Heart left ventricle (tissue), 16 donors: ENCODE measurements around the gene SMARCD2. TPM values are rescaled to one million over a fixed set of nuclear protein-coding genes. Genes with fewer than 3 reads are reported as not detected.

Experiments
- ATAC-seq, 4 donors: fragments of 200-7000 bp; cut with Tn5 transposase; one replicate each; pipeline ENCODE4 v1.9.1; 2020 to 2022; ENCODE audit warnings: moderate library complexity in 4 of 4, mild to moderate bottlenecking in 3 of 4, moderate number of reproducible peaks in 1 of 4
- DNase-seq, 5 donors: peaks; one replicate each; pipeline ENCODE4 v3.0.0-alpha.2; 2020
- H3K27ac ChIP-seq, 12 donors: fragments of 200-600 bp; sonication (generic) in 4 of 12; one replicate each; pipeline versions ENCODE4 v1.5.0 to v1.8.0; 2016 to 2022; ENCODE audit warnings: mild to moderate bottlenecking in 2 of 12
- H3K27me3 ChIP-seq, 9 donors: fragments of 200-600 bp; sonication (generic) in 2 of 9; one replicate each; pipeline versions ENCODE4 v1.5.1 to v1.8.0; 2016 to 2022; ENCODE audit warnings: mild to moderate bottlenecking in 3 of 9
- H3K36me3 ChIP-seq, 9 donors: fragments of 200-600 bp; sonication (generic) in 2 of 9; one replicate each; pipeline versions ENCODE4 v1.5.0 to v1.8.0; 2018 to 2022; ENCODE audit warnings: mild to moderate bottlenecking in 2 of 9
- H3K4me1 ChIP-seq, 12 donors: fragments of 200-600 bp; sonication (generic) in 4 of 12; one replicate each; pipeline versions ENCODE4 v1.5.0 to v1.8.0; 2016 to 2022; ENCODE audit warnings: mild to moderate bottlenecking in 3 of 12
- H3K4me3 ChIP-seq, 12 donors: fragments of 200-600 bp; sonication (generic) in 4 of 12; one replicate each; pipeline versions ENCODE4 v1.5.0 to v1.8.0; 2017 to 2022; ENCODE audit warnings: mild to moderate bottlenecking in 9 of 12, moderate library complexity in 4 of 12
- H3K9me3 ChIP-seq, 12 donors: fragments of 200-600 bp; sonication (generic) in 4 of 12; one replicate each; pipeline versions ENCODE4 v1.5.0 to v1.8.0; 2016 to 2022; ENCODE audit warnings: mild to moderate bottlenecking in 1 of 12
- POLR2A ChIP-seq, 2 donors: fragments of 450-650 bp; IDR thresholded peaks; one replicate each; pipeline ENCODE4 v1.6.1; 2017; ENCODE audit warnings: antibody characterized with exemption in 2 of 2, mild to moderate bottlenecking in 2 of 2, moderate library complexity in 2 of 2
- WGBS, 4 donors: extraction: QIAGEN DNeasy Blood & Tissue Kit in 2 of 4; methylation state at CpG; one replicate each; pipeline versions ENCODE4 v1.1.5 to v1.1.7; 2013 to 2018; 5-methylcytosine and 5-hydroxymethylcytosine counted together
- intact Hi-C, 10 donors: fragments of 100-400 bp; cut with DNase I; formaldehyde crosslinking; loops; one replicate each; pipeline versions ENCODE4 v1.11.1 to v1.14.2; 2022
- polyA plus RNA-seq, 2 donors: library from polyadenylated mRNA; stranded (reverse); fragments of 200-250 nt; gene quantifications; one replicate each; pipeline ENCODE4 v1.2.3, GENCODE V29; 2013
- total RNA-seq, 9 donors: library from RNA; depleted of rRNA in 2 of 9; stranded (reverse); fragments of >200 nt in 2 of 9; fragmentation: NEBNext Ultra II Directional in 3 of 9; extraction: Animal tissue kit (Norgen Biotek cat#: 25700) in 3 of 9; gene quantifications; one replicate each; pipeline versions ENCODE4 v1.1.0 to v1.2.4, GENCODE V29; 2016 to 2023
- TF ChIP-seq, protein P1 (sequence below), 12 donors: fragments of 200-600 bp; sonication (generic) in 4 of 12; IDR thresholded peaks; one replicate each; pipeline versions ENCODE4 v1.5.0 to v1.8.0; 2018 to 2022; ENCODE audit warnings: antibody characterized with exemption in 12 of 12, mild to moderate bottlenecking in 5 of 12
- donor health status: ischemic (EF 13 %, LVEDD 7.1; RV severe dilation, severe dysfunction).
- donor health status: healthy with polysubstance abuse.
- donor health status: DM: no; HTN: yes; CAD: no.
- donor health status: DM: no; HTN: no; CAD: no.
- donor health status: ischemic (EF 25% LVEDD 6.9; RV normal size, moderate dysfunction).
- donor health status: ischemic (EF 25% LVEDD 5.7; RV mildly dilated, moderate dysfunction).
- donor health status: healthy.
- donor health status: DM: yes; HTN: yes; CAD: no.
- donor health status: ischemic (EF 35%, LVEDD 5.7; RV mildly dilated, moderate dysfunction).
- donor health status: nonischemic (EF 11% LVEDD 7.7; RV severe dilation, severe dysfunction).
- donor health status: DM: yes; HTN: yes; CAD: no.
- donor health status: PGD.
- donor health status: ischemic (EF 29% LVEDD 5.4; RV normal size, mild dysfunction).
- donor health status: nonischemic (EF 23%, LVEDD 6.1; RV moderate dilation, normal function).

The SMARCD2 gene
- total and polyA plus RNA-seq, 11 donors, result 11.3 to 40.9 (median 24.1) TPM

DNA sequence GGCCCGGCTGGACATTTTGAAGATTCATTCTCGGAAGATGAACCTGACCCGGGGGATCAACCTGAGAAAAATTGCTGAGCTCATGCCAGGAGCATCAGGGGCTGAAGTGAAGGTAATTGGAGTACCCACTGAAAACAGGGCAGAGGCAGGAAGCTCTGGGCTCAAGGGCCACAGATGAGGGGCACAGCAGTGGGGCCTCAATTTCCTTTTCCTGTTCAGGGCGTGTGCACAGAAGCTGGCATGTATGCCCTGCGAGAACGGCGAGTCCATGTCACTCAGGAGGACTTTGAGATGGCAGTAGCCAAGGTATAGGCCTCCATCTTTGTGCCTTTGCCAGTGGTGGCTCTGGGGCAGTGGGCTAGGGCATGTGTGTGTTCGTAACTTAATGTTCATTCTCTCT, 11.0 kb downstream of the SMARCD2 start:
- TF ChIP-seq, protein P1, sequence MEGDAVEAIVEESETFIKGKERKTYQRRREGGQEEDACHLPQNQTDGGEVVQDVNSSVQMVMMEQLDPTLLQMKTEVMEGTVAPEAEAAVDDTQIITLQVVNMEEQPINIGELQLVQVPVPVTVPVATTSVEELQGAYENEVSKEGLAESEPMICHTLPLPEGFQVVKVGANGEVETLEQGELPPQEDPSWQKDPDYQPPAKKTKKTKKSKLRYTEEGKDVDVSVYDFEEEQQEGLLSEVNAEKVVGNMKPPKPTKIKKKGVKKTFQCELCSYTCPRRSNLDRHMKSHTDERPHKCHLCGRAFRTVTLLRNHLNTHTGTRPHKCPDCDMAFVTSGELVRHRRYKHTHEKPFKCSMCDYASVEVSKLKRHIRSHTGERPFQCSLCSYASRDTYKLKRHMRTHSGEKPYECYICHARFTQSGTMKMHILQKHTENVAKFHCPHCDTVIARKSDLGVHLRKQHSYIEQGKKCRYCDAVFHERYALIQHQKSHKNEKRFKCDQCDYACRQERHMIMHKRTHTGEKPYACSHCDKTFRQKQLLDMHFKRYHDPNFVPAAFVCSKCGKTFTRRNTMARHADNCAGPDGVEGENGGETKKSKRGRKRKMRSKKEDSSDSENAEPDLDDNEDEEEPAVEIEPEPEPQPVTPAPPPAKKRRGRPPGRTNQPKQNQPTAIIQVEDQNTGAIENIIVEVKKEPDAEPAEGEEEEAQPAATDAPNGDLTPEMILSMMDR (IDR thresholded peaks at IDR 0.05), result no peak
- TF ChIP-seq POLR2A (IDR thresholded peaks at IDR 0.05), result no peak
- H3K27ac ChIP-seq, result no peak overlapping the region
- 77 to 86% (median 77%) methylated on average over 5 to 8 of the region's 8 CpGs for WGBS, 4 donors
- no peaks in the 10 kb centered on the region for H3K27me3 ChIP-seq
- H3K4me1 ChIP-seq, result peaks cover 0 to 33% (median 18%) of the 10 kb centered on the region in 12 donors
- H3K4me3 ChIP-seq, result no peak overlapping the region
- ATAC-seq (no peak), DNase-seq (no peak)
- H3K36me3 ChIP-seq, result peaks cover 0 to 82% (median 75%) of the 10 kb centered on the region in 9 donors
- no peaks in the 10 kb centered on the region for H3K9me3 ChIP-seq
- intact Hi-C loops, result no loop called here

DNA sequence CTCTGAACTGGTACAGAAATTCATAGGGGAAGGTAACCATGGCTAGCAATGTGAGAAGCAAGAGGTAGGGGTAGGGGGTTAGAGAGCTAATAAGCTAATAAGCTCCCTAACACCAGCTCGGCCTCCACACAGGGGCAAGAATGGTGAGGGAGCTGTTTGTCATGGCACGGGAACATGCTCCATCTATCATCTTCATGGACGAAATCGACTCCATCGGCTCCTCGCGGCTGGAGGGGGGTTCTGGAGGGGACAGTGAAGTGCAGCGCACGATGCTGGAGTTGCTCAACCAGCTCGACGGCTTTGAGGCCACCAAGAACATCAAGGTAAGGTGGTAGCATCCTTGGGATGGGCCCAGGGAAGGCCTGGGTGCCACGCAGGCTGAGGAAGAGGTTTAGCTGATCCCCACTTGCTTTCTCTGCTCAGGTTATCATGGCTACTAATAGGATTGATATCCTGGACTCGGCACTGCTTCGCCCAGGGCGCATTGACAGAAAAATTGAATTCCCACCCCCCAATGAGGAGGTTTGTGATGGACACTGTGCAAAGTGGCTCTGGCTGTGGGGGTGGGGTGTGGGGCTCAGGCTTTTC, 11.5 kb downstream of the SMARCD2 start:
- no peak overlapping the region for H3K4me3 ChIP-seq
- H3K27ac ChIP-seq, result no peak overlapping the region
- no peaks in the 10 kb centered on the region for H3K9me3 ChIP-seq
- intact Hi-C loops, result no loop called here
- H3K27me3 ChIP-seq, result no peaks in the 10 kb centered on the region
- H3K4me1 ChIP-seq, result peaks cover 2 to 38% (median 22%) of the 10 kb centered on the region in 12 donors
- ATAC-seq (no peak), DNase-seq (no peak)
- TF ChIP-seq, protein P1 (IDR thresholded peaks at IDR 0.05), result no peak
- TF ChIP-seq POLR2A (IDR thresholded peaks at IDR 0.05), result no peak
- WGBS, 4 donors, result 84 to 91% (median 88%) methylated on average over 15 of the region's 15 CpGs
- peaks cover 0 to 77% (median 70%) of the 10 kb centered on the region in 9 donors for H3K36me3 ChIP-seq

DNA sequence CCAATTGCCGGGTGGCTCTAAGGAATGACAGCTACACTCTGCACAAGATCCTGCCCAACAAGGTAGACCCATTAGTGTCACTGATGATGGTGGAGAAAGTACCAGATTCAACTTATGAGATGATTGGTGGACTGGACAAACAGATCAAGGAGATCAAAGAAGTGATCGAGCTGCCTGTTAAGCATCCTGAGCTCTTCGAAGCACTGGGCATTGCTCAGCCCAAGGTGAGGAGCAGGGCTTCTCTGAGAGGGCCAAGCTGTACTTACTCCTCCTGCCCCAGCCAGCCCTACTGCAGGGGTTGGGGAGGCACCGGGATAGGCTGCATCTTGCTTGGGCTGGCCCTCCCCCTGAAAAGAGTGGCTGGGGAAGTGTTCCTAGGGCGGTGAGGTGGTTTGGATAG, 12.2 kb downstream of the SMARCD2 start:
- Histone ChIP-seq H3K9me3 (no peaks in the 10 kb centered on the region), H3K27ac (peak overlapping the region in 1 of 12 donors; percentile 91), H3K36me3 (peaks cover 0 to 75% (median 68%) of the 10 kb centered on the region in 9 donors), H3K4me3 (no peak overlapping the region), H3K27me3 (no peaks in the 10 kb centered on the region), H3K4me1 (peaks cover 2 to 43% (median 28%) of the 10 kb centered on the region in 12 donors)
- 88 to 98% (median 94%) methylated on average over 5 of the region's 5 CpGs for WGBS, 4 donors
- no peak for DNase-seq
- TF ChIP-seq, protein P1 (IDR thresholded peaks at IDR 0.05), result no peak
- TF ChIP-seq POLR2A (IDR thresholded peaks at IDR 0.05), result no peak
- intact Hi-C loops, result no loop called here
- ATAC-seq, result no peak

DNA sequence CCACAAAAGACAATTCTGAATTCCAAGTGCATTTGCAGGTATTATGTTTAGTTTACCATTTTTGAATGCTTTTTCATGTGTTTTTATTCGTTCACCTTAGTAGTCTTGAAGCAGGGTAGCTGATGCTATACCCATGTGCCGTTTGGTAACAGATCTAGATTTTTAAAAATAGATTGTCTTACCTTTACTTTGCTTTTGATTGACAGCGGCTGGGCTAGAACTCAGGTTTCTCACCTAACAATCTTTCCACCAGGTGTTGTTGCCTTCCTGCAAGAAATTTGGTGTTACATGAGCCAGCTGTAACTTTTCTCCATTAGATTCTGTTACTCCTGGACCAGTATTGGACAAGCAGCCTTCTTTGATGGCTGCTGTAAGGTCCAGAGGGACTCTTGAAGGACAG, 13.5 kb downstream of the SMARCD2 start:
- WGBS, 4 donors, result 92 to 97% (median 95%) methylated on average over 3 of the region's 3 CpGs
- Histone ChIP-seq H3K9me3 (no peaks in the 10 kb centered on the region), H3K36me3 (peaks cover 0 to 76% (median 68%) of the 10 kb centered on the region in 9 donors), H3K4me3 (peak overlapping the region in 3 of 12 donors; percentile 63 to 82 (median 82)), H3K4me1 (peaks cover 2 to 39% (median 25%) of the 10 kb centered on the region in 12 donors), H3K27ac (peak overlapping the region in 1 of 12 donors; percentile 91), H3K27me3 (no peaks in the 10 kb centered on the region)
- no peak for DNase-seq
- no peak for TF ChIP-seq POLR2A (IDR thresholded peaks at IDR 0.05)
- TF ChIP-seq, protein P1 (IDR thresholded peaks at IDR 0.05), result no peak
- intact Hi-C loops, result loop anchor here in 4 of 10 donors (5.0 to 10.0 kb wide), 4 partner anchors 52 to 676 kb away; partner anchors contain the start of genes CCDC47 (in 3 of the 4), DDX42 (in 3 of the 4), CEP95 (in 1 of the 4) and DDX5 (in 1 of the 4)
- no peak for ATAC-seq
